ENCODE measurements around the gene CD7.
"Not testable (repeated sequence)": the region's sequence is repeated elsewhere in the genome, so short reads cannot be mapped to it uniquely, and the experiment has no call there.

The CD7 gene

DNA sequence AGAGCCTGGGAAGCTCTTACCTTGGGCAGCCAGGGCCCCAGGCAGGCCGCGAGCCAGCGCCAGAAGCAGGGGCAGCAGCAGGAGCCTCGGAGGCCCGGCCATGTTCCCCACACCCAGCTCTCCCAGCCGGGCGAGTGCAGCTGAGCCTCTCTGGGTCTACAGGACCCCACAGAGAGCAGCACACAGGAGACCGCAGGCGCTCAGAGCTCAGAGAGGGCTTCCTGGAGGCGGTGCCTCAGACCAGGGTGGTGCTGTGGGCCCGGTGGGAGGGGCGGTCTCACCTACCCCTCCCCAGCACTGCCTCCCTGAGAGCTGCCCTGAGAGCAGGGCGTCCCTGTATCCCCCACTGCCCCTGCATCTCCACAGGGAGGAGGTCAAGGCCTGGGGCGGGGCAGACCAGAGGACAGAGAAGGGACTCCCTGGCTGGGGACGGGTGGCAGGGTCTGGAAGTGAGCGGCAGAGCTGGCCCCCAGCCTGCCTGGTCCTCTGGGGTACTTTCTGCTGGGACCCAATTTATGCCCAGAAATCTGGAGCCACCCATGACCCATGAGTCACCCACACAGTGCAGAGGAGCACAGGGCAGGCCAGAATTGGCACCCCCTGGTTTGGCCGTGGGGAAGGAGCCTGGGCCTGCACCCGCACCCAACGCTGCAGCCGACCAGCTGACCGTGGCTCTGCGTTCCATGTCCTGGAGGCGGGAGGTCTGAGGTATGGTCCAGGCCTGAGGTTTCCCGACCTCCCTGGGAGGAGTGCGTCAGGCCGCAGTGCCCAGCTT lies at the start of gene CD7:
CD7 (minus strand) TSS at position 215 of the 775 bp plus-strand sequence; CDS start at position 102, 113 bp downstream.
- peak; percentile 55 to 70 for DNase-seq (ENCODE audit: low read depth in 2 of 2)

DNA sequence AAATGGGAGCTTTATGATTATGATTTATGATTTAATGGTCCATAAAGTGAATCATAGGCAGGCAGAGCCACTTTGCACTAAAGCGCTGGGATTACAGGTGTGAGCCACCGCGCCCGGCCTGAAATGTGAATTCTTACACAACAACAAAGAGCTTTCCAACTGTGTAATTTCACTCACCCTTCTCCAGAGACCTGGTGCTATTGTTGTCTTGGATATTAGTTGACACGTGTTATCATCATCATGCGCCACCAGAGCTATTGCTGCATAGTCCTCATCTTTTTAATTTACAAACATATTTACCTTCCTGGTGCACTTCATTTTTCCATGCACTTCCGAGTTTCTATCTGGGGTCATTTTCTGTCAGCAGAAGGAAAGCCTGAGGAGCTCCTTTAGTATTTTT lies 49.3 kb upstream of the CD7 start:
- DNase-seq (ENCODE audit: low read depth in 2 of 2), result no peak

DNA sequence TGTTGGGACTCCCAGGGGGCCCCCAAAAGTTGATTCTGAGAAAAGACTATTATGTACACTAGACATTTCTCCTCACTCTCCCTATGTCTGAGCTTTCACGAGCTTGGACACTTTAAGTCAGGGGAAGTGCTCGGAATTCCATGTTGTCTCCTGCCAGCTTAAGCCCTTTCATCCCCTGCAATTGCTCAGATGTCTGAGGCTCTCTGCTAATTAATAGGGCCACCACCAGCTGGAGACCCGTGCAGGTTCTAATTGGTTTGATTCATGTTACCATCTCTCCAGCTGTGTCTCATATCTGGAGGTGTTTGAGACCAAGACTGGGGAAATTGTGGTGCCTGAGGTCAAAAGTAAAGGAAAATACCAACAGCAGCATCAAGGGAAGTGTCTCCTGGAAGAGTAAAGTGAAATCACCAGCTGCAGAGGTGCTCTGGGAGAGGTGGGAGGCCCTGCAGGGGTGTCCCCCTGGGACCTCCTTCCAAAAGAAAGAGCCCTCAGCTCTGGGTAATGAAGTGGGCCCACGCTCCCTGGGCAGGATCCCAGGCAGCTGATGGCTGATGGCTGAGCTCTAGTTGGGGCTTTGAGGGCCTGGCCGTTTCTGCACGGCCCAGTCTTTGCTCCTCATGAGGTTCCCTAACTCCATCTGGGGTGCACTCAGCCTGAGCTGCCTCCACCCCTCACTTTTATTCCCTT lies 48.3 kb upstream of the CD7 start:
- no peak for DNase-seq (ENCODE audit: low read depth in 2 of 2)

- no peak for DNase-seq (ENCODE audit: low read depth in 2 of 2)
Measured at GRCh38 chr17:82361885-82362633, 44.7 kb upstream of the CD7 start.

GRCh38 chr17:82359451-82360074 lies 42.2 kb upstream of the CD7 start:
- DNase-seq (ENCODE audit: low read depth in 2 of 2), result not testable (repeated sequence)

DNA sequence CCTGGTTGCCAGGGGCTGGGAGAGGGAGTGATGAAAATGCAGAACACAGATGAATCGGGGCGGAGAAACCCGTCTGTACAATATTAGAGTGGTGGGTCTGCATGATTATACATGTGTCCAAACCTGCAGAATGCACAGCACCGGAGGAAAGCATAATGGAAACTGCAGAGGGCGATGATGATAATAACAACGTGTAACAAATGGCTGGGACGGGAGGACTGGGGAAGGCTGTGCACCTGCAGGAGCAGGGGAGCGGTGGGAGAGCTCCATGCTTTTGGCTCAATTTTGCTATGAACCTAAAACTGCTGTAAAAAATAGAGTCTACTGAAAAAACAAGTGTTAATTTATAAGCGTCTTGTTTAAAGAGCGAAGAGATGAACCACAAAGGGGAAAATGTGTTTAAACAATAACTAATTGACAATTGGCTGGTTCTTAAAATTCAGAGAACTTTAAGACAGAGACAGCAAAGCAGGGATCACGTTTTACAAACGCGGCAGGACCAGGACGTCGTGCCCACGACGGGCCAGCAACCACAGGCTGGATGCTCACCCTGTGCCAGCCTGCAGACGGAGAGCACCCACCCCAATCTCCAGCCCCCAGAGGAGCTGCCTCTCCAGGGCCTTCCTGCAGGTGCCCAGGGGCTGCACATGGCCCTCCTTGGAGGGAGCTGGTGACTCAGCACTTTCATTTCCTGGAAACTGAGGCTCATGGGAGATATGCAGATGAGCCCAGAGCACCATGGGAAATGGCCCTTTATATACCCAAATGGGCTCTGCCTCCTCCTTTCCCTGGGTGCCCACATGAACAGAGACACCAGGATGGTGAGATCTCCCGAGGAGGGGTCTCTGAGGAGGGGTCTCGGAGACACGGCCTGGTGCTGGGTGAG lies 41.3 kb upstream of the CD7 start, which contains the start of gene TEX19:
TEX19 (plus strand) TSS at position 783 of the 886 bp plus-strand sequence. CDS start 2,904 bp downstream, outside the sequence.
- no peak for DNase-seq (ENCODE audit: low read depth in 2 of 2)

- DNase-seq (ENCODE audit: low read depth in 2 of 2), result no peak
Measured at GRCh38 chr17:82357394-82357793, 40.0 kb upstream of the CD7 start.

GRCh38 chr17:82356845-82357355 lies 39.5 kb upstream of the CD7 start:
- DNase-seq (ENCODE audit: low read depth in 2 of 2), result no peak

- no peak for DNase-seq (ENCODE audit: low read depth in 2 of 2)
Measured at GRCh38 chr17:82355770-82356427, 38.5 kb upstream of the CD7 start.

DNA sequence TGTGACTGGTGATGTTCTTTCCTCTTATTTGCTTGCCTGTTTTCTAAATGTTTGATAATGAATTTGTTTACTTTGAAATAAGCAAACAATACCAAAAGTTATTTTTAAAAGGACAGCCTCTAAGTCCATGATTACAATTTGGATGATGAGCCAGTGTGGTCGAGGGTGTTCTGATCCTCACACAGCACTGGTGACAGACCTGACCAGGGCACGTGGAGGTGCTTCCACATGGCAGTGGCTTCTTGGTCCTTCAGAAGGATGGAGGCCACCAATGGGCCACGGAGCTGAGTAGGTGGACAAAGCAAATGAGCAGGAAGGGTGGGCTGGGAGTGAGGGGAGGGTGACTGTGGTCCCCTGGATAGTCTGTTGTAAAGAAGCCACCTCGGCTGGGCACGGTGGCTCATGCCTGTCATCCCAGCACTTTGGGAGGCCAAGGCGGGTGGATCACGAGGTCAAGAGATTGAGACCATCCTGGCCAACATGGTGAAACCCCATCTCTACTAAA lies 37.4 kb upstream of the CD7 start:
- no peak for DNase-seq (ENCODE audit: low read depth in 2 of 2)

DNA sequence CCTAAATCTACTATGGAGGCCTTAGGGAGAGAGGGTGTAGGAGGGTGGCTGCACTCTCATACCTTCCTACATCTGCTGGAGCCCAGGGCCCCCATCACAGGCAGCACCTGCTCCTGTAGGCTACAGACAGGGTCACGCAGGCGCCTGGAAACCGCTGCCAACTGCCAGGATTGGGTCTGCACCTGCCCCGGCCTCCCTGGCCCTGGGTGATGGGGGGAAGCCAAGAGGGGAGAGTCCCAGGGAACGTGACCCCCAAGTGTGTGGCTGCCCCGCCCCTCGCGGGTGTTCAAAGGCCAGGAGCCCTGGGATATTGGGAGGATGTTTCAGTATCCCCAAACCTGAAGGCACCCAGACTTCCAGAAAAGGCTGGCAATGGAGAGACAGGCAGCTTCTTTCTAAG lies 36.1 kb upstream of the CD7 start:
- DNase-seq (ENCODE audit: low read depth in 2 of 2), result no peak

DNA sequence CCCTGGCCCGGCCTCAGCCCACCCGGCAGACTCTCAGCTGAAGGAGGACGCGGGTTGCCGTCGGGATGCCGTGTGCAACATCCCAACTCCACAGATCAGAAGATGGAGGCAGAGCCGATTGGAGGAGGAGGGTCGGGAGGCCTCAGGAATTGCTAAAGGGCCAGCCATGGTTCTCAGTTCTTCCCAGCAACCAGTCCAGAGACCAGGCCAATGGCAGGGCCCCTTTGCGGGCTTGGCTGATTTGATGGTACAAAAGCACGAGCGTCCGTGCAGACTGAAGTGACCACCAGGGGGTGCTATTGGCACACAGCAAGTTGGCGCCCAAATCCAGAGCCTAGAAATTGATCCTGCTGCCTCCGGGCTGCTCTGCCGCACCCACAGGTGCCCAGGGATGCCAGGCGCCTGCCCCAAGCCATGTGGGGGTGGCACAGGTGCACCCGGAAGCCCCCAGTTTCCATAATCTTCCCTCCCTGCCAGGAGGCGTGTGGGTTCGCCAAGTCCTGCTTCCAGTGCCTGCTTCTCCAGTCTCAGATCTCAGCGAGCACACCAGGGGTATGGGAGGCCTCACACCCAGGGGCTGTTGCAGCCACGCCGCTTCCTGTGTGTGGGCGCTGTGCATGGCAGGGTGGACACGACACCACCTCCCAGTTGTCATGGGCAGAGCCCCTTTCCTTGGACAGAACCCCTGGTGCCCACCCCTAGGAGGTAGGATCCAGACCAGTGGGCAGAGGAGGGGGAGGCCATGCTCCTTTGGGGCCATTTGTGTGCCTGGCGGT lies 34.5 kb upstream of the CD7 start:
- peak; percentile 60 to 65 for DNase-seq (ENCODE audit: low read depth in 2 of 2)

DNA sequence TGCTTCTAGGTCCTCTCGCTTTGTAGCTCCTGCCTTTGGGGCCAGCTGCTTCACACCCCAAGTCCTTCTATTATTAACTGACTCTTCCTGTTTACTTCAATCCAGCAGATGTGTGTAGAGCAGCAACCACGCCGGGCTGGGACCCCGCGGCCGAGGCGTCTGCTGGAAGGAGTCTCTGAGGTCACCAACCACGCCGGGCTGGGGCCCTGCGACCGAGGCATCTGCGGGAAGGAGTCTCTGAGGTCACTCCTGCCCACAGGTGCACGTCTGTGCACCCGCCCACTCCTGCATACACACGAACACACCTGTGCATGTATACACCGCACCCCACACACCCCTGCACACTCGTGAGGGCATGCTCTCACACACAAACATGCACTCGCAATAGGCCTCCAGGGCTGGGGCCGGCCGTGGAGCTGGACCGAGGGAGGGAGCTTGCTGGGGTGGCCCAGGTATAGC lies 33.9 kb upstream of the CD7 start:
- DNase-seq (ENCODE audit: low read depth in 2 of 2), result no peak

DNA sequence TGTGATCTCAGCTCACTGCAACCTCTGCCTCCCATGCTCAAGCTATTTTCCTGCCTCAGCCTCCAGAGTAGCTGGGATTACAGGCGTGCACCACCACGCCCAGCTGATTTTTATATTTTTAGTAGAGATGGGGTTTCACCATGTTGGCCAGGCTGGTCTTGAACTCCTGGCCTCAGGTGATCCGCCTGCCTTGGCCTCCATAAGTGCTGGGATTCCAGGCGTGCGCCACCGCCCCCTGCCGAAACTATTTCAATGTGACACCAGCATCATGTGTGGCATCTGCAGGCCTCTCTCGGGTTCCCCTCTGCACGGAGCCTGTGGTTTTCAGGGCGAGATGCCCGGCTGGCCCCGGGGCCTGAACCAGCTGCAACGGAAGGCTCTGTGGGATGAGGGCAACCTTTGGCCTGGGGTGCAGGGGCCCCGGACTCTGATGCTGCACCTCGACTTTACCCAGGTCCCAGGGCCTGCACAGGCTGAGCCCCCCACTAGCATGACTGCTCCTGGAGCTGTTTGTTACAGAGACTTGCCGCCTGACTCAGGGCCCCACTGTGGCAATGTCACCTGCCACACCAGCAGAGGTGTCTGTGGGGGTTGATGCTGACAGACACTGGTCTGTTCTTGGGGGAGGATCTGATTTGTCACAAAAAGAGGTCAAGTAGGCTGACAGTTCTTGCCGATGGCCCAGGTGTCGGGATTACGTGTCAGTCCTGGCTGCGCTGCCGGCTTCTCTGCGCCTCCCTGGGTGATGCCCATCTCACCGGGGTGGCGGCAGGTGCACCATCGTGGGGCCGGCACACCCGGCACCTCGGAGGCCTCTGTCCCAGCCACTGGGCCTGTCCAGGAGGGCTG lies 33.0 kb upstream of the CD7 start:
- DNase-seq (ENCODE audit: low read depth in 2 of 2), result no peak

GRCh38 chr17:82349287-82349701 lies 31.9 kb upstream of the CD7 start:
- DNase-seq (ENCODE audit: low read depth in 2 of 2), result no peak

DNA sequence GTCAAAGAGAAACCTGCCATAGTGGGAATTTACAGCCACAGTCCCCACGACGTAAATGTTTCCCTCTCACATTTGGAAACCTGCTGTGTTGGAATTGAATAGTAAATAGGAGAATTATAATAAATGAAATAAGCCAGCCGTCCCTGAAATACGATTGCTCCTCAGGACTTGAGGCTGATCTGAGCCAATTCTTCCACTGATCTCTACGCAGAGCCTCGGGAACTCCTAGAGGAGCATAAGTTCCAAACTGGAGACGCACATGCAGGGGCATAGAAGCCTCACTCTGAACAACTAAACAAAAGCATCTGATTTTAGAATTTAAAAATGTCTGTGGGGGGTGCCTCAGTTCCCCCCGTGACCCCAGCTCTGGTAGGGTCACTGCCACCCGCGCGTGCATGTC lies 31.5 kb upstream of the CD7 start:
- DNase-seq (ENCODE audit: low read depth in 2 of 2), result no peak

- DNase-seq (ENCODE audit: low read depth in 2 of 2), result no peak
Measured at GRCh38 chr17:82348434-82348833, 31.0 kb upstream of the CD7 start.

DNA sequence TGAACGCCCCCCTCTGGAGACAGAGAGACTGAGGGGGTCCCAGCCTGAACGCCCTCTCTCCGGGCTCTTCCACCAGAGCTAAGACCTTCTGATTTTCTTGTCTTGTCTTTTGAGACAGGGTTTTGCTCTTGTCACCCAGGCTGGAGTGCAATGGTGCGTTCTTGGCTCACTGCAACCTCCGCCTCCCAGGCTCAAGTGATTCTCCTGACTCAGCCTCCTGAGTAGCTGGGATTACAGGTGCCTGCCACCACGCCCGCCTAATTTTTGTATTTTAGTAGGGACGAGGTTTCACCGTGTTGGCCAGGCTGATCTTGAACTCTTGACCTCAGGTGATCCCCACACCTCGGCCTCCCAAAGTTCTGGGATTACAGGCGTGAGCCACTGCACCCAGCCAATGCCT lies 30.6 kb upstream of the CD7 start:
- not testable (repeated sequence) for DNase-seq (ENCODE audit: low read depth in 2 of 2)

Measured in stimulated activated CD8-positive, alpha-beta memory T cell treated with anti-CD3 and anti-CD28 coated beads, Interleukin-7, amount 100 ng/mL, for 4 hours (primary cell).